NT2/D1 (cell line): ENCODE results near the gene GIPC1.

Experiments
- SUZ12 ChIP-seq: IDR thresholded peaks from 2 replicates; pipeline ENCODE4 v1.6.1; 2011; ENCODE audit not compliant: insufficient read length, insufficient read depth; ENCODE audit errors: extremely low read depth
- ZNF274 ChIP-seq: IDR thresholded peaks from 2 replicates; pipeline ENCODE4 v1.6.1; 2011; ENCODE audit warnings: mild to moderate bottlenecking, low read depth, low read length

GRCh38 chr19:14530005-14530348 is 34.0 kb upstream of the GIPC1 start:
- TF ChIP-seq ZNF274 (no peak), SUZ12 (no peak)
